ENCODE results near the gene OLFML2B.
A peak's percentile ranks its signal among the peaks of the same experiment; 100 is the strongest.

The OLFML2B gene

DNA sequence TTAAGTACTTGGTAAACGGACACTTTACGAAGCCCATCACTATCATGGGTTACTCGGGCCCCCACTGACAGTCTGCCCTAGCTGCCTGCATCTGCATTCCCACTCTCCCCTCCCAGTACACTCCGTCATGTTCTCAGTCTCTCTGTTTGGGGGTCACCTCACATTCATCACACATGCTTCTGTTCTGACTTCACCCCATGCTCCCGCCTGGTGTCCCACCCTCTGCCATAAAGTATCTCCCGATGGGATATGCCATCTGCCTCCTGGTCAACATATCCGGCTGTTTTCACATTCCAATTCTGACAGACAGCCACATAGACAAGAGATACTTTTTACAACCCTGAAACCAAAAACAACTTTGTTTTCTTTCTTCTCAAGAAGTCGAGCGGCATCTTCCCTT lies 1.0 kb downstream of the OLFML2B start:
- TF ChIP-seq SIN3A (IDR thresholded peaks at IDR 0.05; ENCODE audit: borderline replicate concordance, insufficient read depth, low read length), result 0 out of 2 replicates have a peak, but pooled peaks have one; percentile 7
- TF ChIP-seq TAF1 (IDR thresholded peaks at IDR 0.05; ENCODE audit: borderline replicate concordance, insufficient read depth, low read length), result no peak
- TF ChIP-seq POLR2AphosphoS5 (IDR thresholded peaks at IDR 0.05; ENCODE audit: low read depth, low read length), result no peak

GRCh38 chr1:162021124-162021523 lies 2.5 kb downstream of the OLFML2B start:
- TF ChIP-seq POLR2AphosphoS5 (IDR thresholded peaks at IDR 0.05; ENCODE audit: low read depth, low read length), result no peak
- TF ChIP-seq, protein P1, sequence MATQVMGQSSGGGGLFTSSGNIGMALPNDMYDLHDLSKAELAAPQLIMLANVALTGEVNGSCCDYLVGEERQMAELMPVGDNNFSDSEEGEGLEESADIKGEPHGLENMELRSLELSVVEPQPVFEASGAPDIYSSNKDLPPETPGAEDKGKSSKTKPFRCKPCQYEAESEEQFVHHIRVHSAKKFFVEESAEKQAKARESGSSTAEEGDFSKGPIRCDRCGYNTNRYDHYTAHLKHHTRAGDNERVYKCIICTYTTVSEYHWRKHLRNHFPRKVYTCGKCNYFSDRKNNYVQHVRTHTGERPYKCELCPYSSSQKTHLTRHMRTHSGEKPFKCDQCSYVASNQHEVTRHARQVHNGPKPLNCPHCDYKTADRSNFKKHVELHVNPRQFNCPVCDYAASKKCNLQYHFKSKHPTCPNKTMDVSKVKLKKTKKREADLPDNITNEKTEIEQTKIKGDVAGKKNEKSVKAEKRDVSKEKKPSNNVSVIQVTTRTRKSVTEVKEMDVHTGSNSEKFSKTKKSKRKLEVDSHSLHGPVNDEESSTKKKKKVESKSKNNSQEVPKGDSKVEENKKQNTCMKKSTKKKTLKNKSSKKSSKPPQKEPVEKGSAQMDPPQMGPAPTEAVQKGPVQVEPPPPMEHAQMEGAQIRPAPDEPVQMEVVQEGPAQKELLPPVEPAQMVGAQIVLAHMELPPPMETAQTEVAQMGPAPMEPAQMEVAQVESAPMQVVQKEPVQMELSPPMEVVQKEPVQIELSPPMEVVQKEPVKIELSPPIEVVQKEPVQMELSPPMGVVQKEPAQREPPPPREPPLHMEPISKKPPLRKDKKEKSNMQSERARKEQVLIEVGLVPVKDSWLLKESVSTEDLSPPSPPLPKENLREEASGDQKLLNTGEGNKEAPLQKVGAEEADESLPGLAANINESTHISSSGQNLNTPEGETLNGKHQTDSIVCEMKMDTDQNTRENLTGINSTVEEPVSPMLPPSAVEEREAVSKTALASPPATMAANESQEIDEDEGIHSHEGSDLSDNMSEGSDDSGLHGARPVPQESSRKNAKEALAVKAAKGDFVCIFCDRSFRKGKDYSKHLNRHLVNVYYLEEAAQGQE (IDR thresholded peaks at IDR 0.05; ENCODE audit: insufficient read depth in 1 of 2, low read depth in 2 of 2, low read length in 2 of 2), result no peak
- no peak for TF ChIP-seq SIN3A (IDR thresholded peaks at IDR 0.05; ENCODE audit: borderline replicate concordance, insufficient read depth, low read length)
- TF ChIP-seq TAF1 (IDR thresholded peaks at IDR 0.05; ENCODE audit: borderline replicate concordance, insufficient read depth, low read length), result no peak
- TF ChIP-seq FOXP2 (optimal IDR thresholded peaks at IDR 0.05; ENCODE audit: borderline replicate concordance, extremely low read depth, extremely low read length, insufficient read depth), result no peak

DNA sequence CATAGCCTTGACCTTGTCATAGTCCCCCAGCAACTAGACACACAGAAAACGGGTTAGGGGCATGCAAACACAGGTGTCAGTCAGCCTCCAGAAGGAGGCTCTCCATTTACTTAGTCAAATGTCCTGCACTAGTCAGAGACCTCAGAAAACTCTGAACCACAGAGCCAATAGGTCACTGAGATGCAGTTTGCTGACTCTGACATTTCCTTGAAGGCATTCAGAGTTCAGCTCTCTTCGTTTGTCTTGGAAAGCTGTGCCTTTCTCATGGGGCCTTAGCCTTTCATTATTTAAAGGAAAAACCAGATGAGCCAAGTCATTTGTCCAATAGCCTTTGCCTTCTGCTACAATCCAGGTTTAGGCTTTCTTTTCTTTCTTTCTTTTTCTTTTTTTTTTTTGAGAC lies 3.5 kb downstream of the OLFML2B start:
- peak; percentile 59; the same call in 1 of the 2 replicates for TF ChIP-seq TAF1 (IDR thresholded peaks at IDR 0.05; ENCODE audit: borderline replicate concordance, insufficient read depth, low read length)
- no peak for TF ChIP-seq FOXP2 (optimal IDR thresholded peaks at IDR 0.05; ENCODE audit: borderline replicate concordance, extremely low read depth, extremely low read length, insufficient read depth)
- TF ChIP-seq SIN3A (IDR thresholded peaks at IDR 0.05; ENCODE audit: borderline replicate concordance, insufficient read depth, low read length), result peak; percentile 67; the same call in 1 of the 2 replicates

- TF ChIP-seq TAF1 (IDR thresholded peaks at IDR 0.05; ENCODE audit: borderline replicate concordance, insufficient read depth, low read length) (no peak), SIN3A (IDR thresholded peaks at IDR 0.05; ENCODE audit: borderline replicate concordance, insufficient read depth, low read length) (no peak), FOXP2 (optimal IDR thresholded peaks at IDR 0.05; ENCODE audit: borderline replicate concordance, extremely low read depth, extremely low read length, insufficient read depth) (no peak), POLR2AphosphoS5 (IDR thresholded peaks at IDR 0.05; ENCODE audit: low read depth, low read length) (no peak)
These were observed 4.2 kb downstream of the OLFML2B start for GRCh38 chr1:162019446-162019845.

DNA sequence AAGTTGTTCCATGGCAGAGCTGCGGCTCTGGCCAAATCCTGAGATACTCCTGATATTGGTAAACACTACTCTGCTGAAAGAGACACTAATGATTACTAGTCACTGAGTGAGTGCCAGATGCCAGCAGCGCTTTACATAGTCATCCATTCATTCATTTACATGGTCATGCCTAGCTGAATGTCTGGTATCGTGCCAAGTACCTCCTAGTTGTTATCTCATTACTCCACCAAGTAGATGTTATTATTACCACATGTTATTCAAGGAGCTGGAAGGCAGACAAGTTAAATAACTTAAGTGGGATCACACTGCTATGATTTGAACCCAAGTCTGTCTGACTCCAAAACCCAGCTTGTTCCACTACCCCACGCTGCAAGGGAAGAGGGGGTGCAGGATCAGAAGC lies 4.7 kb downstream of the OLFML2B start:
- TF ChIP-seq SIN3A (IDR thresholded peaks at IDR 0.05; ENCODE audit: borderline replicate concordance, insufficient read depth, low read length), result peak; percentile 94
- TF ChIP-seq POLR2AphosphoS5 (IDR thresholded peaks at IDR 0.05; ENCODE audit: low read depth, low read length), result peak; percentile 64
- no peak for TF ChIP-seq FOXP2 (optimal IDR thresholded peaks at IDR 0.05; ENCODE audit: borderline replicate concordance, extremely low read depth, extremely low read length, insufficient read depth)
- TF ChIP-seq, protein P1 (IDR thresholded peaks at IDR 0.05; ENCODE audit: insufficient read depth in 1 of 2, low read depth in 2 of 2, low read length in 2 of 2), result no peak
- peak; percentile 49; the same call in 1 of the 2 replicates for TF ChIP-seq TAF1 (IDR thresholded peaks at IDR 0.05; ENCODE audit: borderline replicate concordance, insufficient read depth, low read length)

GRCh38 chr1:162018418-162018817 lies 5.3 kb downstream of the OLFML2B start:
- TF ChIP-seq SIN3A (IDR thresholded peaks at IDR 0.05; ENCODE audit: borderline replicate concordance, insufficient read depth, low read length) (no peak), TAF1 (IDR thresholded peaks at IDR 0.05; ENCODE audit: borderline replicate concordance, insufficient read depth, low read length) (no peak), POLR2AphosphoS5 (IDR thresholded peaks at IDR 0.05; ENCODE audit: low read depth, low read length) (no peak), FOXP2 (optimal IDR thresholded peaks at IDR 0.05; ENCODE audit: borderline replicate concordance, extremely low read depth, extremely low read length, insufficient read depth) (no peak)
- TF ChIP-seq, protein P1 (IDR thresholded peaks at IDR 0.05; ENCODE audit: insufficient read depth in 1 of 2, low read depth in 2 of 2, low read length in 2 of 2), result no peak
